ENCODE data around the gene TTC1. TPM values are rescaled to one million over a fixed set of nuclear protein-coding genes. Genes with fewer than 3 reads are reported as not detected.

Gene TTC1
- total RNA-seq, 4 donors from 2014 or later: 45.4 to 59.4 (median 49.8) TPM

DNA sequence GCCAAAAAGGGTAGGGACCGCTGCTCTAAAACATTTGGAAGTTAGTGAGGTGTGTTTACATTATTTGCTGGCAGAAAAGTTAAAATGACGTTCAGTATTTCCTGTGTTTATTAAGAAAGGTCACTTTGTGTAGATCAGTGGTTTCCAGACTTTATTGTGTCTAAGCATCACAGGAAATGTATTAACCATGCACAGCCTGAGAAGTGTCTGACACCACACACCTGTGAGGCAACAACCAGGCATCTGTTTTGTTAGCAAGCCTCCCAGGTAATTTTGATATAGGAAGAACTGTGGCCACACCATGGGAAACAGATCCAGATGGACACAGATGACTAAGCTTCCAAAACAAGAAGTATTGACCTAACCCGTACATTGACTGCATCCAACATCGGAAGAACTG lies 12.0 kb downstream of the TTC1 start:
- peaks cover 0 to 34% (median 12%) of the 10 kb centered on the region in 4 donors for H3K36me3 ChIP-seq
- intact Hi-C loops (cut with DNase I): loop anchor here (2.0 to 5.0 kb wide), 3 partner anchors 96 to 326 kb away; partner anchors contain the start of gene PWWP2A

DNA sequence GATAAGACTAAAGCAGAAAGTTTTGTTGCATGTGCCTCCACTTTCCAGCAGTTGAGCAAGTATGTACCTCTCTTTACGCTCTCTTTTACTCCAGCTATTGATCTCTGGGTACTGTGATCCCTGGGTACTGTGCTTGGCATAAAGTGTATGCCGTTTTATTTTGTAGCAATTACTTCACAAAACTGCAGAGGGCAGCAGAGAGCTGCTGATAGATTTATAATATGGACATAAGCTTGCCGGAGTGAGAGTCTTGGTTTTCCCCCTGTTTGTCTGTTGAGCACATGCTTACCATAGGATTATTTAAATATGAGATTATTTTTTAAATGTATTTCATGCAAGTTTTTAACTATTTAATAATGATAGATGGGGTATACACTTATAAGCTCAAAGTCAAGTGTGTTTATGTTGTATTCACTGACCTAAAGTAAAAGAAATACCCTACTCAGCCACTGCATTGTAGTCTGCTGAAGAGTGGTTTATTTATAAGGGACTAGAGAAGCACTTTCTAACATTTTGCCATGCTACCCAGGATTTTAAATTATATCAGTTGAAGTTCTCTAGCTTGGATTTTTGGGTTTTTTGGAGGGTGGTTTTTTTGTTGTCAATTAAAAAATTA lies 13.0 kb downstream of the TTC1 start:
- H3K36me3 ChIP-seq: peaks cover 0 to 24% (median 9%) of the 10 kb centered on the region in 4 donors
- H3K4me1 ChIP-seq: peaks cover 6 to 30% (median 22%) of the 10 kb centered on the region in 4 donors
- H3K27me3 ChIP-seq: no peaks in the 10 kb centered on the region
- H3K9me3 ChIP-seq: no peaks in the 10 kb centered on the region
- 12% methylated on average over 3 of the region's 3 CpGs for WGBS
- intact Hi-C loops (cut with DNase I): loop anchor here (2.0 to 5.0 kb wide), 3 partner anchors 95 to 325 kb away; partner anchors contain the start of gene PWWP2A
- TF ChIP-seq POLR2AphosphoS5 (IDR thresholded peaks at IDR 0.05): no peak
- TF ChIP-seq, protein P1, sequence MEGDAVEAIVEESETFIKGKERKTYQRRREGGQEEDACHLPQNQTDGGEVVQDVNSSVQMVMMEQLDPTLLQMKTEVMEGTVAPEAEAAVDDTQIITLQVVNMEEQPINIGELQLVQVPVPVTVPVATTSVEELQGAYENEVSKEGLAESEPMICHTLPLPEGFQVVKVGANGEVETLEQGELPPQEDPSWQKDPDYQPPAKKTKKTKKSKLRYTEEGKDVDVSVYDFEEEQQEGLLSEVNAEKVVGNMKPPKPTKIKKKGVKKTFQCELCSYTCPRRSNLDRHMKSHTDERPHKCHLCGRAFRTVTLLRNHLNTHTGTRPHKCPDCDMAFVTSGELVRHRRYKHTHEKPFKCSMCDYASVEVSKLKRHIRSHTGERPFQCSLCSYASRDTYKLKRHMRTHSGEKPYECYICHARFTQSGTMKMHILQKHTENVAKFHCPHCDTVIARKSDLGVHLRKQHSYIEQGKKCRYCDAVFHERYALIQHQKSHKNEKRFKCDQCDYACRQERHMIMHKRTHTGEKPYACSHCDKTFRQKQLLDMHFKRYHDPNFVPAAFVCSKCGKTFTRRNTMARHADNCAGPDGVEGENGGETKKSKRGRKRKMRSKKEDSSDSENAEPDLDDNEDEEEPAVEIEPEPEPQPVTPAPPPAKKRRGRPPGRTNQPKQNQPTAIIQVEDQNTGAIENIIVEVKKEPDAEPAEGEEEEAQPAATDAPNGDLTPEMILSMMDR (IDR thresholded peaks at IDR 0.05): peak; percentile 75 to 88 (median 86)
- DNase-seq (ENCODE audit: extremely low spot score): no peak
- H3K27ac ChIP-seq (replicated peaks in 1 of 4): no peak overlapping the region
- no peak overlapping the region for H3K4me3 ChIP-seq

More for the DNA sequence above, 12.0 kb downstream of the TTC1 start:
- no peak for DNase-seq (ENCODE audit: extremely low spot score)
- Histone ChIP-seq H3K4me1 (peaks cover 6 to 30% (median 22%) of the 10 kb centered on the region in 4 donors), H3K27me3 (no peaks in the 10 kb centered on the region), H3K9me3 (no peaks in the 10 kb centered on the region), H3K4me3 (no peak overlapping the region), H3K27ac (replicated peaks in 1 of 4) (peak overlapping the region in 2 of 4 donors; percentile 18 to 34)
- TF ChIP-seq POLR2A (IDR thresholded peaks at IDR 0.05; ENCODE audit: low read depth) (no peak), EP300 (IDR thresholded peaks at IDR 0.05) (no peak), POLR2AphosphoS5 (IDR thresholded peaks at IDR 0.05) (no peak)
- TF ChIP-seq, protein P1 (IDR thresholded peaks at IDR 0.05): no peak
- WGBS: 55% methylated on average over 4 of the region's 4 CpGs

DNA sequence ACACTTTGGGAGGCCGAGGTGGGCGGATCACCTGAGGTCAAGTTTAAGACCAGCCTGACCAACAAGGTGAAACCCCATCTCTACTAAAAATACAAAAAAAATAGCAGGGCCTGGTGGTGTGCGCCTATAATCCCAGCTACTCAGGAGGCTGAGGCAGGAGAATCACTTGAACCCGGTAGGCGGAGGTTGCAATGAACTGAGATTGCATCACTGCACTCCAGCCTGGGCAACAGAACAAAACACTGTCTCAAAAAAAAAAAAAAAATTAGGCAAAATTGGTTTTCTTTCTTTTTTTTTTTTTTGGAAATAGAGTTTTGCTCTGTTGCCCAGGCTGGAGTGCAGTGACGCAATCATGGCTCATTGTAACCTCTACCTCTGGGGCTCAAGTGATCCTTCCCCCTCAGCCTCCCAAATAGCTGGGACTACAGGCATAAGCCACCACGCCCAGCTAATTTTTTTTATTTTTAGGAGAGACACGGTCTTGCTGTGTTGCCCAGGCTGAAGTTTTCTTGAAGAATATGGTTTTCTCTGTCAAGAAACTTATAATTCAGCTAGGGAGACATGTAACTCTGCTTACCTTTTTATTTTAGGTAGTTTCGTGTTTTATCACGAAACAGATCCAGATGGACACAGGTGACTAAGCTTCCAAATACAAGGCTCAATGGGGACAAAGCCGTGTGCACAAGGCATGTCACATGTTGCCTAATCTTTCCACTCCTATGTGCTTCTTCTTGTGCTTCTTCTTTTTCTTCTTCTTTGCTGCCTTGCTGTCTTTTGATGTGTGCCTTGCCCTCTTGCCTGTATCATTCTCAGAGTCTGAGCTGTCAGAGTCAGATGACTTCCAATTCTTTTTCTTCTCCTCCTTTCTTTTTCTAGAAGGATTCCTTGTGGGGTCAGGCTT lies 14.3 kb downstream of the TTC1 start:
- H3K36me3 ChIP-seq: peaks cover 0 to 18% (median 9%) of the 10 kb centered on the region in 4 donors
- intact Hi-C loops (cut with DNase I): loop anchor here (5.0 kb wide), 2 partner anchors 94 to 174 kb away; partner anchors contain the start of gene PWWP2A
- no peaks in the 10 kb centered on the region for H3K27me3 ChIP-seq
- DNase-seq (ENCODE audit: extremely low spot score): no peak
- H3K4me1 ChIP-seq: peaks cover 6 to 30% (median 22%) of the 10 kb centered on the region in 4 donors
- TF ChIP-seq EP300 (IDR thresholded peaks at IDR 0.05) (no peak), POLR2AphosphoS5 (IDR thresholded peaks at IDR 0.05) (no peak), POLR2A (IDR thresholded peaks at IDR 0.05; ENCODE audit: low read depth) (no peak)
- TF ChIP-seq, protein P1 (IDR thresholded peaks at IDR 0.05): no peak
- H3K4me3 ChIP-seq: no peak overlapping the region
- 88% methylated on average over 11 of the region's 11 CpGs for WGBS
- H3K9me3 ChIP-seq: no peaks in the 10 kb centered on the region
- H3K27ac ChIP-seq (replicated peaks in 1 of 4): peak overlapping the region in 1 of 4 donors; percentile 15

DNA sequence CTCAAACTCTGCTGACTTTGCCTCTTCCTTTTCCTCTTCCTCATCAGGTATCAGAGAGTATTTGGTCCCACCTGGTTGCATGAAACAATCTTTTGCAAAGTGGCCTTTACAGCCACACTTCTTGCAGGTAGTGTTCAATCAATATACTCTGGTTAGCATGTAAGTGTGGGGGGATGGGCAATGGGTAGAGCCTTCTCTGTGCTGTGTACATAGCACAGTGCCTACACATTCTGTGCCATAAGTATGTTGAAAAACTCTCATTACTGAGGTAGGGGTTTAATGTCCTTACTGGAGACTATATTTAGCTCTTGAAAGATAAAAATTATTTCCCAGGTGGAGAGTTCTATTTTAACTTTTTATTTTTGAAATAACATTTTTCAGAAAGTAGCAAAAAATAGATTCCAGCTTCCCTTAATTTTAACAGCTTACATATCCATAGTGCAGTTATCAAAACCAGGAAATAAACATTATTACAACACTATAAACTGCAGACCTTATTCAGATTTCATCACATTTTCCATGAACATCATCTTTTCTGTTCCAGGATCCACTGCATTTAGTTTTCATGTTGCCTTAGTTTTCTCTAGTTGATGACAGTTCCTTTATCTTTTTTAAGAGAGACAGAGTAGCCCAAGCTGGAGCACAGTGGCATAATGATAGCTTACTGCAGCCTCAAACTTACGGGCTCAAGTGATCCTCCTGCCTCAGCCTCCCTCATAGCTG lies 15.1 kb downstream of the TTC1 start:
- H3K9me3 ChIP-seq: no peaks in the 10 kb centered on the region
- TF ChIP-seq POLR2AphosphoS5 (IDR thresholded peaks at IDR 0.05): no peak
- TF ChIP-seq EP300 (IDR thresholded peaks at IDR 0.05): no peak
- H3K27ac ChIP-seq (replicated peaks in 1 of 4): peak overlapping the region in 1 of 4 donors; percentile 15
- H3K36me3 ChIP-seq: peaks cover 0 to 18% (median 11%) of the 10 kb centered on the region in 4 donors
- H3K27me3 ChIP-seq: no peaks in the 10 kb centered on the region
- no peak for DNase-seq (ENCODE audit: extremely low spot score)
- intact Hi-C loops (cut with DNase I): loop anchor here (5.0 kb wide), 2 partner anchors 93 to 173 kb away; partner anchors contain the start of gene PWWP2A
- peaks cover 6 to 30% (median 22%) of the 10 kb centered on the region in 4 donors for H3K4me1 ChIP-seq
- 21% methylated on average over 1 of the region's 1 CpG for WGBS
- no peak overlapping the region for H3K4me3 ChIP-seq

Measured in esophagus muscularis mucosa (tissue), 4 donors.